Ovary (tissue), 3 donors: ENCODE data around the gene ZNF107.

Experiments used
- POLR2A ChIP-seq: fragments of 450-650 bp; IDR thresholded peaks from one replicate; pipeline ENCODE4 v1.6.1; 2017; ENCODE audit warnings: antibody characterized with exemption, mild to moderate bottlenecking, moderate library complexity
- TF ChIP-seq, protein P1 (sequence below), 3 donors: fragments of 450-650 bp in 2 of 3; fragments of 200-600 bp in 1 of 3; IDR thresholded peaks; one replicate each; pipeline versions ENCODE4 v1.5.1 to v1.8.0; 2016 to 2022; ENCODE audit warnings: antibody characterized with exemption in 3 of 3, mild to moderate bottlenecking in 1 of 3
- donor health status: DM: no; HTN: no; CAD: no.

DNA sequence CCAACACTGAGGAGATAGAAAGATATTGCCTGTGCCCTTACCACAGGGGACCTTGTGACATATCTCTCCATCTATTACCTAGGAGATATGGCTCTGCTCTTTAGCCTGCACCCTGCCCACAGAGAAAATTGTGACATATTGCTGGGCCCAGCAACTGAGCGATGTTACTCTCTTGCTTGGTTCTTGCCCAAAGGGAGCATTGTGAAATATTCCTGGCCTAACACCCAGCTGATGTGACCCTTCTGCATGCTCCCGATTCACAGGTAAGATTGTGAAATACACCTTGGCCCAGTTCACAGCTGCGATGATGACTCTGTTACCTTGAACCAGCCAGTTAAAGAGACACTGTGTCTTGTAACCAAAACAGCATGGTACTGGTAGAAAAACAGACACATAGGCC is 37.2 kb upstream of the ZNF107 start:
- TF ChIP-seq, protein P1, sequence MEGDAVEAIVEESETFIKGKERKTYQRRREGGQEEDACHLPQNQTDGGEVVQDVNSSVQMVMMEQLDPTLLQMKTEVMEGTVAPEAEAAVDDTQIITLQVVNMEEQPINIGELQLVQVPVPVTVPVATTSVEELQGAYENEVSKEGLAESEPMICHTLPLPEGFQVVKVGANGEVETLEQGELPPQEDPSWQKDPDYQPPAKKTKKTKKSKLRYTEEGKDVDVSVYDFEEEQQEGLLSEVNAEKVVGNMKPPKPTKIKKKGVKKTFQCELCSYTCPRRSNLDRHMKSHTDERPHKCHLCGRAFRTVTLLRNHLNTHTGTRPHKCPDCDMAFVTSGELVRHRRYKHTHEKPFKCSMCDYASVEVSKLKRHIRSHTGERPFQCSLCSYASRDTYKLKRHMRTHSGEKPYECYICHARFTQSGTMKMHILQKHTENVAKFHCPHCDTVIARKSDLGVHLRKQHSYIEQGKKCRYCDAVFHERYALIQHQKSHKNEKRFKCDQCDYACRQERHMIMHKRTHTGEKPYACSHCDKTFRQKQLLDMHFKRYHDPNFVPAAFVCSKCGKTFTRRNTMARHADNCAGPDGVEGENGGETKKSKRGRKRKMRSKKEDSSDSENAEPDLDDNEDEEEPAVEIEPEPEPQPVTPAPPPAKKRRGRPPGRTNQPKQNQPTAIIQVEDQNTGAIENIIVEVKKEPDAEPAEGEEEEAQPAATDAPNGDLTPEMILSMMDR (IDR thresholded peaks at IDR 0.05), result no peak
- TF ChIP-seq POLR2A, result no peak
